ENCODE data around the gene ANKRD52.
A peak's percentile ranks its signal among the peaks of the same experiment; 100 is the strongest.
"Not testable (repeated sequence)": the region's sequence is repeated elsewhere in the genome, so short reads cannot be mapped to it uniquely, and the experiment has no call there.

The ANKRD52 gene

GRCh38 chr12:56271031-56271430 lies 12.8 kb upstream of the ANKRD52 start:
- DNase-seq = no peak

- DNase-seq = no peak
These were observed 9.4 kb upstream of the ANKRD52 start for GRCh38 chr12:56267443-56268071.

GRCh38 chr12:56266693-56267442 lies 8.7 kb upstream of the ANKRD52 start, which contains the start of gene COQ10A:
Gene COQ10A (plus strand): TSS chr12:56266942. CDS start chr12:56267119, 177 bp downstream.
- peak; percentile 82 for DNase-seq

- not testable (repeated sequence) for DNase-seq
These were observed 8.0 kb upstream of the ANKRD52 start for GRCh38 chr12:56266068-56266692.

- DNase-seq = not testable (repeated sequence)
These were observed 4.8 kb upstream of the ANKRD52 start for GRCh38 chr12:56262955-56263354.

GRCh38 chr12:56261503-56262232 lies 3.5 kb upstream of the ANKRD52 start:
- no peak for DNase-seq

GRCh38 chr12:56260921-56261320 lies 2.7 kb upstream of the ANKRD52 start:
- no peak for DNase-seq

GRCh38 chr12:56260380-56260779 lies 2.2 kb upstream of the ANKRD52 start:
- no peak for DNase-seq

GRCh38 chr12:56258820-56259183 lies 618 bp upstream of the ANKRD52 start:
- no peak for DNase-seq

GRCh38 chr12:56257491-56258067 lies 605 bp downstream of the ANKRD52 start:
- peak; percentile 22 for DNase-seq

- no peak for DNase-seq
These were observed 1.1 kb downstream of the ANKRD52 start for GRCh38 chr12:56257071-56257470.

- DNase-seq = no peak
These were observed 1.7 kb downstream of the ANKRD52 start for GRCh38 chr12:56256326-56256960.

GRCh38 chr12:56255671-56256070 lies 2.5 kb downstream of the ANKRD52 start:
- DNase-seq = no peak

- no peak for DNase-seq
These were observed 5.1 kb downstream of the ANKRD52 start for GRCh38 chr12:56253091-56253490.

- DNase-seq = no peak
These were observed 5.5 kb downstream of the ANKRD52 start for GRCh38 chr12:56252649-56253048.

- no peak for DNase-seq
These were observed 9.5 kb downstream of the ANKRD52 start for GRCh38 chr12:56248711-56249110.

- DNase-seq = no peak
These were observed 10.3 kb downstream of the ANKRD52 start for GRCh38 chr12:56247923-56248322.

- no peak for DNase-seq
These were observed 13.7 kb downstream of the ANKRD52 start for GRCh38 chr12:56244494-56244893.

- no peak for DNase-seq
These were observed 14.4 kb downstream of the ANKRD52 start for GRCh38 chr12:56243731-56244181.

GRCh38 chr12:56242986-56243385 lies 15.2 kb downstream of the ANKRD52 start:
- DNase-seq = no peak

- no peak for DNase-seq
These were observed 16.5 kb downstream of the ANKRD52 start for GRCh38 chr12:56241424-56242303.
